K562 (cell line): ENCODE data around the gene SYT3. TPM values are rescaled to one million over a fixed set of nuclear protein-coding genes. Genes with fewer than 3 reads are reported as not detected.
A peak's percentile ranks its signal among the peaks of the same experiment; 100 is the strongest.

Source experiments
- CBX2 ChIP-seq: fragments of 200-600 bp; sonication (generic); IDR thresholded peaks from one replicate; pipeline ENCODE4 v1.6.1; 2012; ENCODE audit warnings: mild to moderate bottlenecking, low read length, inconsistent platforms; ENCODE audit not compliant: insufficient read depth, poor library complexity, severe bottlenecking
- RFX1 ChIP-seq: fragments of 450-650 bp; IDR thresholded peaks from 2 replicates; pipeline ENCODE4 v1.6.1; 2016; ENCODE audit warnings: mild to moderate bottlenecking, moderate library complexity
- TCF7L2 ChIP-seq: fragments of 150-350 bp; IDR thresholded peaks from 2 replicates; pipeline ENCODE4 v1.6.1; 2016; ENCODE audit warnings: low read depth, mild to moderate bottlenecking, low read length, moderate library complexity
- polyA plus RNA-seq, 8 experiments: library from polyadenylated mRNA; depleted of rRNA in 4 of 8; stranded (reverse) in 5 of 8; unstranded in 3 of 8; fragments of >200 nt; fragmentation: Nextera tagmentation in 2 of 8; fragmentation: Illumina TruSeq in 1 of 8; extraction: Ambion mirVana in 2 of 8; extraction: Trizol in 1 of 8; gene quantifications; 2 replicates each; pipeline versions ENCODE4 v1.2.1 to v1.2.3, GENCODE V29; 2011 to 2014; ENCODE audit warnings: inconsistent platforms in 1 of 8, missing spikeins in 1 of 8
- total RNA-seq, 7 experiments: library from RNA; depleted of rRNA in 6 of 7; stranded (reverse); fragments of >200 nt in 6 of 7; fragmentation: Illumina TruSeq in 2 of 7; extraction: Trizol in 2 of 7; gene quantifications; 2 replicates each; pipeline versions ENCODE4 v1.2.1 to v1.2.3, GENCODE V29; 2011 to 2021; ENCODE audit warnings: low replicate concordance in 1 of 7
- TF ChIP-seq, protein P1 (sequence below): fragments of 200-600 bp; sonication (generic); IDR thresholded peaks from one replicate; pipeline ENCODE4 v1.6.1; 2012; ENCODE audit warnings: mild to moderate bottlenecking, low read depth, low read length, inconsistent platforms
- TF ChIP-seq, protein P2 (sequence below), 2 experiments: fragments of 450-650 bp; conservative IDR thresholded peaks; 2 replicates each; pipeline ENCODE4 v1.6.1; 2017; ENCODE audit warnings: mild to moderate bottlenecking in 2 of 2, moderate library complexity in 2 of 2
- TF ChIP-seq, protein P3 (sequence below): fragments of 250-450 bp; sonication (Bioruptor Pico); IDR thresholded peaks from 2 replicates; pipeline ENCODE4 v1.8.0; 2022; ENCODE audit warnings: inconsistent platforms, mild to moderate bottlenecking, moderate library complexity, borderline replicate concordance

SYT3 gene
- total and polyA plus RNA-seq, 9 of the 15 experiments (the other 6 are each of a cell fraction or from before 2014, with no cell fraction given) = 0.36 to 2.0 (median 0.54) TPM; not detected in 2

DNA sequence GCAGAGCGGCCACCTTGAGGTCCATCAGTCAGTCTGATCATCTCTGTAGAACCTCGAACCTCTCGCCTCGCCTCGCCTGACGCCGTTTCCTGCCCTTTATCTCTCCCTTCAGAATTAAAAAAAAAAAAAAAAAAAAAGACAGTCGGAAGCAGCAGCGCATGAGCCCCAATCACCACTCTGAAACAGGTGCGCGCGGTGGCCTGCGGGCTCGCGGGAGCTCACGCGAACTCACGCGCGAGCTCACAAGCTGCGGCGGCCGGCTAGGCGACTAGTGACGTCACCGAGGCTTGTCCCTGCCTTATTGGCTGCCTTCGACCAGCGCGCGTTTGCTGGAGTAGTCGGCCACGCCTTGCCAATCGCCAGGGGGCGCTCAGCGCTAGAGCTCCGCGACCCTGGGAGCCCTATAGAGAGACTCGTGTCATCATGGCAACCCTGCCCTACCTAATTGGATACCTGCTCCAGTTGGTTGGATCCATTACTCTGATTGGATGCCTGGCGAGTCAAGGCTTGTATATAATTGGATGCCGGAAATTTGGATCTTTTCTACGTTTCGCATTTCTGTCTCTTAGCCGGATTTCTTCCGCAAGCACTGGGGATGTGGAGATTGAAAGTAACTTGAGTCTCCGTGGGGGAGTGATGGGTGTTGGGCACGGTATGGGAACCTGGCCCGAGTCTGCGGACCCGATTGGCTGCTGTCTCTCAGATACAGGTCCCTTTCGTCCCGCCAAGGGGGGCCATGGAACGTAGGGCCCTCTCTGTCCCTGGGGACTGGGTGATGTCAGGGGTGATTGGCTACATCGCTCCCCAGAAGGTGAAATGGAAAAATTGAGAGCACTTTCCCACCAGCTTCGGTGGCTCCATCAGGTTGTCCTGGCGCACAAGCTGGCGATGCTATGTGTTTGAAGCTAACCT is 31.6 kb downstream of the SYT3 start (continued):
- TF ChIP-seq, protein P1, sequence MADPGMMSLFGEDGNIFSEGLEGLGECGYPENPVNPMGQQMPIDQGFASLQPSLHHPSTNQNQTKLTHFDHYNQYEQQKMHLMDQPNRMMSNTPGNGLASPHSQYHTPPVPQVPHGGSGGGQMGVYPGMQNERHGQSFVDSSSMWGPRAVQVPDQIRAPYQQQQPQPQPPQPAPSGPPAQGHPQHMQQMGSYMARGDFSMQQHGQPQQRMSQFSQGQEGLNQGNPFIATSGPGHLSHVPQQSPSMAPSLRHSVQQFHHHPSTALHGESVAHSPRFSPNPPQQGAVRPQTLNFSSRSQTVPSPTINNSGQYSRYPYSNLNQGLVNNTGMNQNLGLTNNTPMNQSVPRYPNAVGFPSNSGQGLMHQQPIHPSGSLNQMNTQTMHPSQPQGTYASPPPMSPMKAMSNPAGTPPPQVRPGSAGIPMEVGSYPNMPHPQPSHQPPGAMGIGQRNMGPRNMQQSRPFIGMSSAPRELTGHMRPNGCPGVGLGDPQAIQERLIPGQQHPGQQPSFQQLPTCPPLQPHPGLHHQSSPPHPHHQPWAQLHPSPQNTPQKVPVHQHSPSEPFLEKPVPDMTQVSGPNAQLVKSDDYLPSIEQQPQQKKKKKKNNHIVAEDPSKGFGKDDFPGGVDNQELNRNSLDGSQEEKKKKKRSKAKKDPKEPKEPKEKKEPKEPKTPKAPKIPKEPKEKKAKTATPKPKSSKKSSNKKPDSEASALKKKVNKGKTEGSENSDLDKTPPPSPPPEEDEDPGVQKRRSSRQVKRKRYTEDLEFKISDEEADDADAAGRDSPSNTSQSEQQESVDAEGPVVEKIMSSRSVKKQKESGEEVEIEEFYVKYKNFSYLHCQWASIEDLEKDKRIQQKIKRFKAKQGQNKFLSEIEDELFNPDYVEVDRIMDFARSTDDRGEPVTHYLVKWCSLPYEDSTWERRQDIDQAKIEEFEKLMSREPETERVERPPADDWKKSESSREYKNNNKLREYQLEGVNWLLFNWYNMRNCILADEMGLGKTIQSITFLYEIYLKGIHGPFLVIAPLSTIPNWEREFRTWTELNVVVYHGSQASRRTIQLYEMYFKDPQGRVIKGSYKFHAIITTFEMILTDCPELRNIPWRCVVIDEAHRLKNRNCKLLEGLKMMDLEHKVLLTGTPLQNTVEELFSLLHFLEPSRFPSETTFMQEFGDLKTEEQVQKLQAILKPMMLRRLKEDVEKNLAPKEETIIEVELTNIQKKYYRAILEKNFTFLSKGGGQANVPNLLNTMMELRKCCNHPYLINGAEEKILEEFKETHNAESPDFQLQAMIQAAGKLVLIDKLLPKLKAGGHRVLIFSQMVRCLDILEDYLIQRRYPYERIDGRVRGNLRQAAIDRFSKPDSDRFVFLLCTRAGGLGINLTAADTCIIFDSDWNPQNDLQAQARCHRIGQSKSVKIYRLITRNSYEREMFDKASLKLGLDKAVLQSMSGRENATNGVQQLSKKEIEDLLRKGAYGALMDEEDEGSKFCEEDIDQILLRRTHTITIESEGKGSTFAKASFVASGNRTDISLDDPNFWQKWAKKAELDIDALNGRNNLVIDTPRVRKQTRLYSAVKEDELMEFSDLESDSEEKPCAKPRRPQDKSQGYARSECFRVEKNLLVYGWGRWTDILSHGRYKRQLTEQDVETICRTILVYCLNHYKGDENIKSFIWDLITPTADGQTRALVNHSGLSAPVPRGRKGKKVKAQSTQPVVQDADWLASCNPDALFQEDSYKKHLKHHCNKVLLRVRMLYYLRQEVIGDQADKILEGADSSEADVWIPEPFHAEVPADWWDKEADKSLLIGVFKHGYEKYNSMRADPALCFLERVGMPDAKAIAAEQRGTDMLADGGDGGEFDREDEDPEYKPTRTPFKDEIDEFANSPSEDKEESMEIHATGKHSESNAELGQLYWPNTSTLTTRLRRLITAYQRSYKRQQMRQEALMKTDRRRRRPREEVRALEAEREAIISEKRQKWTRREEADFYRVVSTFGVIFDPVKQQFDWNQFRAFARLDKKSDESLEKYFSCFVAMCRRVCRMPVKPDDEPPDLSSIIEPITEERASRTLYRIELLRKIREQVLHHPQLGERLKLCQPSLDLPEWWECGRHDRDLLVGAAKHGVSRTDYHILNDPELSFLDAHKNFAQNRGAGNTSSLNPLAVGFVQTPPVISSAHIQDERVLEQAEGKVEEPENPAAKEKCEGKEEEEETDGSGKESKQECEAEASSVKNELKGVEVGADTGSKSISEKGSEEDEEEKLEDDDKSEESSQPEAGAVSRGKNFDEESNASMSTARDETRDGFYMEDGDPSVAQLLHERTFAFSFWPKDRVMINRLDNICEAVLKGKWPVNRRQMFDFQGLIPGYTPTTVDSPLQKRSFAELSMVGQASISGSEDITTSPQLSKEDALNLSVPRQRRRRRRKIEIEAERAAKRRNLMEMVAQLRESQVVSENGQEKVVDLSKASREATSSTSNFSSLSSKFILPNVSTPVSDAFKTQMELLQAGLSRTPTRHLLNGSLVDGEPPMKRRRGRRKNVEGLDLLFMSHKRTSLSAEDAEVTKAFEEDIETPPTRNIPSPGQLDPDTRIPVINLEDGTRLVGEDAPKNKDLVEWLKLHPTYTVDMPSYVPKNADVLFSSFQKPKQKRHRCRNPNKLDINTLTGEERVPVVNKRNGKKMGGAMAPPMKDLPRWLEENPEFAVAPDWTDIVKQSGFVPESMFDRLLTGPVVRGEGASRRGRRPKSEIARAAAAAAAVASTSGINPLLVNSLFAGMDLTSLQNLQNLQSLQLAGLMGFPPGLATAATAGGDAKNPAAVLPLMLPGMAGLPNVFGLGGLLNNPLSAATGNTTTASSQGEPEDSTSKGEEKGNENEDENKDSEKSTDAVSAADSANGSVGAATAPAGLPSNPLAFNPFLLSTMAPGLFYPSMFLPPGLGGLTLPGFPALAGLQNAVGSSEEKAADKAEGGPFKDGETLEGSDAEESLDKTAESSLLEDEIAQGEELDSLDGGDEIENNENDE = no peak
- TF ChIP-seq CBX2 (no peak), TCF7L2 (no peak), RFX1 (peak; percentile 71)
- TF ChIP-seq, protein P2, sequence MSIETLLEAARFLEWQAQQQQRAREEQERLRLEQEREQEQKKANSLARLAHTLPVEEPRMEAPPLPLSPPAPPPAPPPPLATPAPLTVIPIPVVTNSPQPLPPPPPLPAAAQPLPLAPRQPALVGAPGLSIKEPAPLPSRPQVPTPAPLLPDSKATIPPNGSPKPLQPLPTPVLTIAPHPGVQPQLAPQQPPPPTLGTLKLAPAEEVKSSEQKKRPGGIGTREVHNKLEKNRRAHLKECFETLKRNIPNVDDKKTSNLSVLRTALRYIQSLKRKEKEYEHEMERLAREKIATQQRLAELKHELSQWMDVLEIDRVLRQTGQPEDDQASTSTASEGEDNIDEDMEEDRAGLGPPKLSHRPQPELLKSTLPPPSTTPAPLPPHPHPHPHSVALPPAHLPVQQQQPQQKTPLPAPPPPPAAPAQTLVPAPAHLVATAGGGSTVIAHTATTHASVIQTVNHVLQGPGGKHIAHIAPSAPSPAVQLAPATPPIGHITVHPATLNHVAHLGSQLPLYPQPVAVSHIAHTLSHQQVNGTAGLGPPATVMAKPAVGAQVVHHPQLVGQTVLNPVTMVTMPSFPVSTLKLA (conservative IDR thresholded peaks at IDR 0.05) = peak in 1 of 2 experiments; percentile 57; a peak in 1 of 4 replicates
- TF ChIP-seq, protein P3, sequence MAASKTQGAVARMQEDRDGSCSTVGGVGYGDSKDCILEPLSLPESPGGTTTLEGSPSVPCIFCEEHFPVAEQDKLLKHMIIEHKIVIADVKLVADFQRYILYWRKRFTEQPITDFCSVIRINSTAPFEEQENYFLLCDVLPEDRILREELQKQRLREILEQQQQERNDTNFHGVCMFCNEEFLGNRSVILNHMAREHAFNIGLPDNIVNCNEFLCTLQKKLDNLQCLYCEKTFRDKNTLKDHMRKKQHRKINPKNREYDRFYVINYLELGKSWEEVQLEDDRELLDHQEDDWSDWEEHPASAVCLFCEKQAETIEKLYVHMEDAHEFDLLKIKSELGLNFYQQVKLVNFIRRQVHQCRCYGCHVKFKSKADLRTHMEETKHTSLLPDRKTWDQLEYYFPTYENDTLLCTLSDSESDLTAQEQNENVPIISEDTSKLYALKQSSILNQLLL (CRISPR knock-in tag) = no peak
